GM23338 (cell line): Measurements from ENCODE around the gene ULK4. TPM values are rescaled to one million over a fixed set of nuclear protein-coding genes. Genes with fewer than 3 reads are reported as not detected.

Experiments used
- ATAC-seq: fragments of 200-7000 bp; cut with Tn5 transposase; 3 replicates; pipeline ENCODE4 v1.9.1; 2020
- DNase-seq: peaks from one replicate; pipeline ENCODE4 v3.0.0-alpha.2; 2015; ENCODE audit warnings: low spot score
- H2AFZ ChIP-seq: fragments of 200-600 bp; sonication (generic); 2 replicates; pipeline ENCODE4 v1.8.0; 2016; ENCODE audit warnings: antibody characterized with exemption, mild to moderate bottlenecking, moderate library complexity
- H3F3A ChIP-seq: fragments of 200-600 bp; sonication (generic); replicated peaks from 2 replicates; pipeline ENCODE4 v1.8.0; 2017; ENCODE audit warnings: antibody characterized with exemption, mixed run types, low read depth
- H3K27ac ChIP-seq: fragments of 200-600 bp; sonication (generic); 2 replicates; pipeline ENCODE4 v1.6.1; 2016; ENCODE audit warnings: low read depth
- H3K27me3 ChIP-seq: fragments of 200-600 bp; sonication (generic); 2 replicates; pipeline ENCODE4 v1.8.0; 2016; ENCODE audit warnings: mild to moderate bottlenecking, mixed run types, moderate library complexity; ENCODE audit not compliant: insufficient read depth
- H3K36me3 ChIP-seq: fragments of 200-600 bp; sonication (generic); 2 replicates; pipeline ENCODE4 v1.8.0; 2016; ENCODE audit warnings: mild to moderate bottlenecking; ENCODE audit not compliant: insufficient read depth
- H3K4me1 ChIP-seq: fragments of 200-600 bp; sonication (generic); 2 replicates; pipeline ENCODE4 v1.8.0; 2016; ENCODE audit warnings: mild to moderate bottlenecking, moderate library complexity; ENCODE audit not compliant: insufficient read depth
- H3K4me2 ChIP-seq: fragments of 200-600 bp; sonication (generic); 2 replicates; pipeline ENCODE4 v1.7.1; 2017; ENCODE audit warnings: mixed run types
- H3K4me3 ChIP-seq: fragments of 200-600 bp; sonication (generic); 2 replicates; pipeline ENCODE4 v1.6.1; 2016; ENCODE audit warnings: mixed run types
- H3K79me2 ChIP-seq: fragments of 200-600 bp; sonication (generic); replicated peaks from 2 replicates; pipeline ENCODE4 v1.8.0; 2017; ENCODE audit warnings: mild to moderate bottlenecking; ENCODE audit not compliant: insufficient read depth
- H3K9me2 ChIP-seq: fragments of 200-600 bp; sonication (generic); 2 replicates; pipeline ENCODE4 v1.8.0; 2017; ENCODE audit not compliant: insufficient read depth
- H4K20me1 ChIP-seq: fragments of 200-600 bp; sonication (generic); replicated peaks from 2 replicates; pipeline ENCODE4 v1.8.0; 2017; ENCODE audit warnings: mild to moderate bottlenecking; ENCODE audit not compliant: insufficient read depth
- H3K27ac Mint-ChIP-seq: 2 replicates; pipeline ENCODE4 v1.8.0; 2020; ENCODE audit warnings: inconsistent platforms, mild to moderate bottlenecking, moderate library complexity, mixed read lengths
- H3K27me3 Mint-ChIP-seq: 3 replicates; pipeline ENCODE4 v1.8.0; 2022; ENCODE audit warnings: low read depth, mild to moderate bottlenecking, moderate library complexity, mixed read lengths, inconsistent platforms; ENCODE audit not compliant: insufficient read depth, poor library complexity
- H3K36me3 Mint-ChIP-seq: 3 replicates; pipeline ENCODE4 v1.8.0; 2021; ENCODE audit warnings: low read depth, mild to moderate bottlenecking, inconsistent platforms, moderate library complexity, mixed read lengths
- H3K4me1 Mint-ChIP-seq: 3 replicates; pipeline ENCODE4 v1.8.0; 2020; ENCODE audit warnings: mild to moderate bottlenecking, inconsistent platforms, mixed read lengths
- H3K4me3 Mint-ChIP-seq: 3 replicates; pipeline ENCODE4 v1.8.0; 2021; ENCODE audit warnings: moderate library complexity, mild to moderate bottlenecking, inconsistent platforms, mixed read lengths
- H3K9me3 Mint-ChIP-seq: 3 replicates; pipeline ENCODE4 v1.8.0; 2020; ENCODE audit warnings: moderate library complexity, mild to moderate bottlenecking, inconsistent platforms, mixed read lengths
- CREB1 ChIP-seq: fragments of 250-450 bp; sonication (Bioruptor Pico); IDR thresholded peaks from 2 replicates; pipeline ENCODE4 v1.5.0; 2020; ENCODE audit warnings: low read depth, mild to moderate bottlenecking, moderate library complexity
- EZH2 ChIP-seq: fragments of 200-600 bp; sonication (generic); IDR thresholded peaks from one replicate; pipeline ENCODE4 v1.8.0; 2017; ENCODE audit warnings: antibody characterized with exemption, mild to moderate bottlenecking, low read depth; ENCODE audit not compliant: unreplicated experiment
- EZH2phosphoT487 ChIP-seq: fragments of 200-600 bp; sonication (generic); IDR thresholded peaks from one replicate; pipeline ENCODE4 v1.8.1; 2018; ENCODE audit warnings: antibody characterized with exemption; ENCODE audit not compliant: unreplicated experiment
- JUNB ChIP-seq: IDR thresholded peaks from one replicate; pipeline ENCODE4 v1.6.1; 2016; ENCODE audit warnings: antibody characterized with exemption; ENCODE audit not compliant: unreplicated experiment
- NANOG ChIP-seq: IDR thresholded peaks from 2 replicates; pipeline ENCODE4 v1.6.1; 2016; ENCODE audit warnings: antibody characterized with exemption, borderline replicate concordance
- POLR2AphosphoS5 ChIP-seq: IDR thresholded peaks from 2 replicates; pipeline ENCODE4 v1.6.1; 2016; ENCODE audit warnings: antibody characterized with exemption, low read depth
- STAT1 ChIP-seq: IDR thresholded peaks from one replicate; pipeline ENCODE4 v1.6.1; 2016; ENCODE audit warnings: antibody characterized with exemption; ENCODE audit not compliant: unreplicated experiment
- ZNF114 ChIP-seq: fragments of 250-450 bp; sonication (Bioruptor Pico); IDR thresholded peaks from 2 replicates; pipeline ENCODE4 v1.5.0; 2020; ENCODE audit warnings: mild to moderate bottlenecking, moderate library complexity
- ZNF331 ChIP-seq: fragments of 250-450 bp; sonication (Bioruptor Pico); IDR thresholded peaks from 2 replicates; pipeline ENCODE4 v1.5.0; 2020; ENCODE audit warnings: low read depth, mild to moderate bottlenecking, moderate library complexity
- polyA plus RNA-seq: library from polyadenylated mRNA; unstranded; fragments of >200 nt; fragmentation: Nextera tagmentation; extraction: Ambion mirVana; gene quantifications from 2 replicates; pipeline ENCODE4 v1.2.1, GENCODE V29; 2016
- total RNA-seq: library from RNA; depleted of rRNA; stranded (reverse); fragments of >200 nt; shearing (Covaris generic); gene quantifications from 2 replicates; pipeline ENCODE4 v1.2.3, GENCODE V29; 2014
- TF ChIP-seq, protein P1 (sequence below): fragments of 250-450 bp; sonication (Bioruptor Pico); IDR thresholded peaks from 2 replicates; pipeline ENCODE4 v1.5.0; 2020; ENCODE audit warnings: mild to moderate bottlenecking, moderate library complexity
- TF ChIP-seq, protein P2 (sequence below): IDR thresholded peaks from 2 replicates; pipeline ENCODE4 v1.6.1; 2016; ENCODE audit warnings: antibody characterized with exemption
- TF ChIP-seq, protein P3 (sequence below), 2 experiments: fragments of 200-600 bp in 1 of 2; sonication (generic) in 1 of 2; conservative IDR thresholded peaks; 2 replicates each; pipeline versions ENCODE4 v1.5.1 to v1.6.1; 2016 to 2017; ENCODE audit warnings: antibody characterized with exemption in 2 of 2, low read depth in 2 of 2, mild to moderate bottlenecking in 2 of 2, moderate library complexity in 1 of 2
- TF ChIP-seq, protein P4 (sequence below): IDR thresholded peaks from one replicate; pipeline ENCODE4 v1.6.1; 2018; ENCODE audit warnings: antibody characterized with exemption; ENCODE audit not compliant: unreplicated experiment

ULK4 gene
- total and polyA plus RNA-seq, 2 experiments from 2014 or later, result 20.8 to 41.4 TPM

DNA sequence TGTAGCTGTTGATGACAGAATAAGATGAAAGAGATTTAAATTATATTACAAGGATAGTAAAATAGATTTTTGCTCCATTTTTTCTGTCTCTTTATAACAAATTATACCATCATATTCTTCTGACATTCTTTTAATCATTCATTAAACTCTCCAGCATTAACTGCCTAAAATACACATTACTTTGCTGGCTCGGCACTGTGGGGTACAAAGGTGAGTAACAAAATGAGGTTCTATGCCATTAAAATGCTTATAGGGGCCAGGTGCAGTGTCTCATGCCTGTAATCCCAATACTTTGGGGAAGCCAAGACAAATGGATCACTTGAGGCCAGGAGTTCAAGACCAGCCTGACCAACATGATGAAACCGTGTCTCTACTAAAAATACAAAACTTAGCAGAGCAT, 81.5 kb downstream of the ULK4 start:
- no peak overlapping the region for H3K27ac Mint-ChIP-seq

More for the DNA sequence above, 81.5 kb downstream of the ULK4 start:
- no peaks in the 10 kb centered on the region for H3K27me3 ChIP-seq
- H3K9me2 ChIP-seq, result no peaks in the 10 kb centered on the region
- no peaks in the 10 kb centered on the region for H3K4me1 Mint-ChIP-seq
- ATAC-seq (no peak), DNase-seq (no peak)
- H3K4me2 ChIP-seq, result no peak overlapping the region
- H3K27ac ChIP-seq, result no peak overlapping the region
- no peaks in the 10 kb centered on the region for H3F3A ChIP-seq
- no peak overlapping the region for H3K4me3 Mint-ChIP-seq
- H4K20me1 ChIP-seq, result no peaks in the 10 kb centered on the region
- H2AFZ ChIP-seq, result no peak overlapping the region
- H3K79me2 ChIP-seq, result no peaks in the 10 kb centered on the region
- H3K36me3 ChIP-seq, result no peaks in the 10 kb centered on the region
- no peaks in the 10 kb centered on the region for H3K36me3 Mint-ChIP-seq
- H3K4me3 ChIP-seq, result no peak overlapping the region
- TF ChIP-seq, protein P1, sequence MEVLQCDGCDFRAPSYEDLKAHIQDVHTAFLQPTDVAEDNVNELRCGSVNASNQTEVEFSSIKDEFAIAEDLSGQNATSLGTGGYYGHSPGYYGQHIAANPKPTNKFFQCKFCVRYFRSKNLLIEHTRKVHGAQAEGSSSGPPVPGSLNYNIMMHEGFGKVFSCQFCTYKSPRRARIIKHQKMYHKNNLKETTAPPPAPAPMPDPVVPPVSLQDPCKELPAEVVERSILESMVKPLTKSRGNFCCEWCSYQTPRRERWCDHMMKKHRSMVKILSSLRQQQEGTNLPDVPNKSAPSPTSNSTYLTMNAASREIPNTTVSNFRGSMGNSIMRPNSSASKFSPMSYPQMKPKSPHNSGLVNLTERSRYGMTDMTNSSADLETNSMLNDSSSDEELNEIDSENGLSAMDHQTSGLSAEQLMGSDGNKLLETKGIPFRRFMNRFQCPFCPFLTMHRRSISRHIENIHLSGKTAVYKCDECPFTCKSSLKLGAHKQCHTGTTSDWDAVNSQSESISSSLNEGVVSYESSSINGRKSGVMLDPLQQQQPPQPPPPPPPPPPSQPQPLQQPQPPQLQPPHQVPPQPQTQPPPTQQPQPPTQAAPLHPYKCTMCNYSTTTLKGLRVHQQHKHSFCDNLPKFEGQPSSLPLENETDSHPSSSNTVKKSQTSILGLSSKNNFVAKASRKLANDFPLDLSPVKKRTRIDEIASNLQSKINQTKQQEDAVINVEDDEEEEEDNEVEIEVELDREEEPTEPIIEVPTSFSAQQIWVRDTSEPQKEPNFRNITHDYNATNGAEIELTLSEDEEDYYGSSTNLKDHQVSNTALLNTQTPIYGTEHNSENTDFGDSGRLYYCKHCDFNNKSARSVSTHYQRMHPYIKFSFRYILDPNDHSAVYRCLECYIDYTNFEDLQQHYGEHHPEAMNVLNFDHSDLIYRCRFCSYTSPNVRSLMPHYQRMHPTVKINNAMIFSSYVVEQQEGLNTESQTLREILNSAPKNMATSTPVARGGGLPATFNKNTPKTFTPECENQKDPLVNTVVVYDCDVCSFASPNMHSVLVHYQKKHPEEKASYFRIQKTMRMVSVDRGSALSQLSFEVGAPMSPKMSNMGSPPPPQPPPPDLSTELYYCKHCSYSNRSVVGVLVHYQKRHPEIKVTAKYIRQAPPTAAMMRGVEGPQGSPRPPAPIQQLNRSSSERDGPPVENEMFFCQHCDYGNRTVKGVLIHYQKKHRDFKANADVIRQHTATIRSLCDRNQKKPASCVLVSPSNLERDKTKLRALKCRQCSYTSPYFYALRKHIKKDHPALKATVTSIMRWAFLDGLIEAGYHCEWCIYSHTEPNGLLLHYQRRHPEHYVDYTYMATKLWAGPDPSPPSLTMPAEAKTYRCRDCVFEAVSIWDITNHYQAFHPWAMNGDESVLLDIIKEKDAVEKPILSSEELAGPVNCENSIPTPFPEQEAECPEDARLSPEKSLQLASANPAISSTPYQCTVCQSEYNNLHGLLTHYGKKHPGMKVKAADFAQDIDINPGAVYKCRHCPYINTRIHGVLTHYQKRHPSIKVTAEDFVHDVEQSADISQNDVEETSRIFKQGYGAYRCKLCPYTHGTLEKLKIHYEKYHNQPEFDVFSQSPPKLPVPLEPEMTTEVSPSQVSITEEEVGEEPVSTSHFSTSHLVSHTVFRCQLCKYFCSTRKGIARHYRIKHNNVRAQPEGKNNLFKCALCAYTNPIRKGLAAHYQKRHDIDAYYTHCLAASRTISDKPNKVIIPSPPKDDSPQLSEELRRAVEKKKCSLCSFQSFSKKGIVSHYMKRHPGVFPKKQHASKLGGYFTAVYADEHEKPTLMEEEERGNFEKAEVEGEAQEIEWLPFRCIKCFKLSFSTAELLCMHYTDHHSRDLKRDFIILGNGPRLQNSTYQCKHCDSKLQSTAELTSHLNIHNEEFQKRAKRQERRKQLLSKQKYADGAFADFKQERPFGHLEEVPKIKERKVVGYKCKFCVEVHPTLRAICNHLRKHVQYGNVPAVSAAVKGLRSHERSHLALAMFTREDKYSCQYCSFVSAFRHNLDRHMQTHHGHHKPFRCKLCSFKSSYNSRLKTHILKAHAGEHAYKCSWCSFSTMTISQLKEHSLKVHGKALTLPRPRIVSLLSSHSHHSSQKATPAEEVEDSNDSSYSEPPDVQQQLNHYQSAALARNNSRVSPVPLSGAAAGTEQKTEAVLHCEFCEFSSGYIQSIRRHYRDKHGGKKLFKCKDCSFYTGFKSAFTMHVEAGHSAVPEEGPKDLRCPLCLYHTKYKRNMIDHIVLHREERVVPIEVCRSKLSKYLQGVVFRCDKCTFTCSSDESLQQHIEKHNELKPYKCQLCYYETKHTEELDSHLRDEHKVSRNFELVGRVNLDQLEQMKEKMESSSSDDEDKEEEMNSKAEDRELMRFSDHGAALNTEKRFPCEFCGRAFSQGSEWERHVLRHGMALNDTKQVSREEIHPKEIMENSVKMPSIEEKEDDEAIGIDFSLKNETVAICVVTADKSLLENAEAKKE (CRISPR knock-in tag), result no peak
- TF ChIP-seq JUNB (no peak), CREB1 (CRISPR knock-in tag) (no peak), ZNF331 (CRISPR knock-in tag) (no peak), EZH2 (no peak), POLR2AphosphoS5 (no peak), STAT1 (no peak), EZH2phosphoT487 (no peak), NANOG (no peak), ZNF114 (no peak)
- TF ChIP-seq, protein P2, sequence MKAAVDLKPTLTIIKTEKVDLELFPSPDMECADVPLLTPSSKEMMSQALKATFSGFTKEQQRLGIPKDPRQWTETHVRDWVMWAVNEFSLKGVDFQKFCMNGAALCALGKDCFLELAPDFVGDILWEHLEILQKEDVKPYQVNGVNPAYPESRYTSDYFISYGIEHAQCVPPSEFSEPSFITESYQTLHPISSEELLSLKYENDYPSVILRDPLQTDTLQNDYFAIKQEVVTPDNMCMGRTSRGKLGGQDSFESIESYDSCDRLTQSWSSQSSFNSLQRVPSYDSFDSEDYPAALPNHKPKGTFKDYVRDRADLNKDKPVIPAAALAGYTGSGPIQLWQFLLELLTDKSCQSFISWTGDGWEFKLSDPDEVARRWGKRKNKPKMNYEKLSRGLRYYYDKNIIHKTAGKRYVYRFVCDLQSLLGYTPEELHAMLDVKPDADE, result no peak
- TF ChIP-seq, protein P3, sequence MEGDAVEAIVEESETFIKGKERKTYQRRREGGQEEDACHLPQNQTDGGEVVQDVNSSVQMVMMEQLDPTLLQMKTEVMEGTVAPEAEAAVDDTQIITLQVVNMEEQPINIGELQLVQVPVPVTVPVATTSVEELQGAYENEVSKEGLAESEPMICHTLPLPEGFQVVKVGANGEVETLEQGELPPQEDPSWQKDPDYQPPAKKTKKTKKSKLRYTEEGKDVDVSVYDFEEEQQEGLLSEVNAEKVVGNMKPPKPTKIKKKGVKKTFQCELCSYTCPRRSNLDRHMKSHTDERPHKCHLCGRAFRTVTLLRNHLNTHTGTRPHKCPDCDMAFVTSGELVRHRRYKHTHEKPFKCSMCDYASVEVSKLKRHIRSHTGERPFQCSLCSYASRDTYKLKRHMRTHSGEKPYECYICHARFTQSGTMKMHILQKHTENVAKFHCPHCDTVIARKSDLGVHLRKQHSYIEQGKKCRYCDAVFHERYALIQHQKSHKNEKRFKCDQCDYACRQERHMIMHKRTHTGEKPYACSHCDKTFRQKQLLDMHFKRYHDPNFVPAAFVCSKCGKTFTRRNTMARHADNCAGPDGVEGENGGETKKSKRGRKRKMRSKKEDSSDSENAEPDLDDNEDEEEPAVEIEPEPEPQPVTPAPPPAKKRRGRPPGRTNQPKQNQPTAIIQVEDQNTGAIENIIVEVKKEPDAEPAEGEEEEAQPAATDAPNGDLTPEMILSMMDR (conservative IDR thresholded peaks at IDR 0.05; ENCODE audit: low read depth in 2 of 2), result no peak
- TF ChIP-seq, protein P4, sequence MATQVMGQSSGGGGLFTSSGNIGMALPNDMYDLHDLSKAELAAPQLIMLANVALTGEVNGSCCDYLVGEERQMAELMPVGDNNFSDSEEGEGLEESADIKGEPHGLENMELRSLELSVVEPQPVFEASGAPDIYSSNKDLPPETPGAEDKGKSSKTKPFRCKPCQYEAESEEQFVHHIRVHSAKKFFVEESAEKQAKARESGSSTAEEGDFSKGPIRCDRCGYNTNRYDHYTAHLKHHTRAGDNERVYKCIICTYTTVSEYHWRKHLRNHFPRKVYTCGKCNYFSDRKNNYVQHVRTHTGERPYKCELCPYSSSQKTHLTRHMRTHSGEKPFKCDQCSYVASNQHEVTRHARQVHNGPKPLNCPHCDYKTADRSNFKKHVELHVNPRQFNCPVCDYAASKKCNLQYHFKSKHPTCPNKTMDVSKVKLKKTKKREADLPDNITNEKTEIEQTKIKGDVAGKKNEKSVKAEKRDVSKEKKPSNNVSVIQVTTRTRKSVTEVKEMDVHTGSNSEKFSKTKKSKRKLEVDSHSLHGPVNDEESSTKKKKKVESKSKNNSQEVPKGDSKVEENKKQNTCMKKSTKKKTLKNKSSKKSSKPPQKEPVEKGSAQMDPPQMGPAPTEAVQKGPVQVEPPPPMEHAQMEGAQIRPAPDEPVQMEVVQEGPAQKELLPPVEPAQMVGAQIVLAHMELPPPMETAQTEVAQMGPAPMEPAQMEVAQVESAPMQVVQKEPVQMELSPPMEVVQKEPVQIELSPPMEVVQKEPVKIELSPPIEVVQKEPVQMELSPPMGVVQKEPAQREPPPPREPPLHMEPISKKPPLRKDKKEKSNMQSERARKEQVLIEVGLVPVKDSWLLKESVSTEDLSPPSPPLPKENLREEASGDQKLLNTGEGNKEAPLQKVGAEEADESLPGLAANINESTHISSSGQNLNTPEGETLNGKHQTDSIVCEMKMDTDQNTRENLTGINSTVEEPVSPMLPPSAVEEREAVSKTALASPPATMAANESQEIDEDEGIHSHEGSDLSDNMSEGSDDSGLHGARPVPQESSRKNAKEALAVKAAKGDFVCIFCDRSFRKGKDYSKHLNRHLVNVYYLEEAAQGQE, result no peak
- no peaks in the 10 kb centered on the region for H3K9me3 Mint-ChIP-seq
- H3K27me3 Mint-ChIP-seq, result no peaks in the 10 kb centered on the region
- H3K4me1 ChIP-seq, result no peaks in the 10 kb centered on the region
